HepG2 (cell line): ENCODE results near the gene TMEM63B. TPM values are rescaled to one million over a fixed set of nuclear protein-coding genes. Genes with fewer than 3 reads are reported as not detected.
A peak's percentile ranks its signal among the peaks of the same experiment; 100 is the strongest.

Source experiments
- AGO1 ChIP-seq: fragments of 200-400 bp; formaldehyde crosslinking; IDR thresholded peaks from 2 replicates; pipeline ENCODE4 v1.6.1; 2017; ENCODE audit warnings: mild to moderate bottlenecking, low read depth, low read length, moderate library complexity; ENCODE audit not compliant: poor library complexity, severe bottlenecking
- ELF3 ChIP-seq: IDR thresholded peaks from 2 replicates; pipeline ENCODE4 v1.6.1; 2016; ENCODE audit warnings: missing genetic modification reagents, missing compliant biosample characterization
- GATA4 ChIP-seq: sonication (generic); IDR thresholded peaks from 2 replicates; pipeline ENCODE4 v1.6.1; 2016; ENCODE audit warnings: antibody characterized with exemption, low read depth, borderline replicate concordance
- ISX ChIP-seq: sonication (generic); formaldehyde crosslinking; conservative IDR thresholded peaks from 2 replicates; pipeline ENCODE4 v1.5.0; 2020; ENCODE audit warnings: missing genetic modification reagents
- KDM3A ChIP-seq: IDR thresholded peaks from 2 replicates; pipeline ENCODE4 v1.6.1; 2018; ENCODE audit warnings: low read depth, missing compliant biosample characterization
- KMT2B ChIP-seq: IDR thresholded peaks from 2 replicates; pipeline ENCODE4 v1.6.1; 2016; ENCODE audit warnings: missing genetic modification reagents, missing compliant biosample characterization
- NCOA1 ChIP-seq: sonication (generic); formaldehyde crosslinking; IDR thresholded peaks from 2 replicates; pipeline ENCODE4 v1.9.0; 2021; ENCODE audit warnings: missing genetic modification reagents
- NONO ChIP-seq, 2 experiments: fragments of 450-650 bp in 1 of 2; sonication (generic) in 1 of 2; formaldehyde crosslinking in 1 of 2; IDR thresholded peaks in 1 of 2; conservative IDR thresholded peaks in 1 of 2; 2 replicates each; pipeline versions ENCODE4 v1.6.1 to v1.8.0; 2017 to 2022; ENCODE audit warnings: mild to moderate bottlenecking in 1 of 2, missing genetic modification reagents in 1 of 2, moderate library complexity in 1 of 2
- POLR2A ChIP-seq, 2 experiments: IDR thresholded peaks; 2 replicates each; pipeline ENCODE4 v1.6.1; 2011; ENCODE audit warnings: low read depth in 2 of 2, low read length in 2 of 2, mild to moderate bottlenecking in 1 of 2, moderate library complexity in 1 of 2; ENCODE audit not compliant: insufficient read depth in 1 of 2
- POLR2G ChIP-seq: fragments of 200-400 bp; formaldehyde crosslinking; IDR thresholded peaks from 2 replicates; pipeline ENCODE4 v1.6.1; 2018; ENCODE audit warnings: mild to moderate bottlenecking, low read depth, low read length, moderate library complexity
- RBM39 ChIP-seq: fragments of 200-400 bp; formaldehyde crosslinking; IDR thresholded peaks from one replicate; pipeline ENCODE4 v1.6.1; 2018; ENCODE audit warnings: antibody characterized with exemption, mild to moderate bottlenecking, low read depth, low read length; ENCODE audit not compliant: poor library complexity, severe bottlenecking
- YY1 ChIP-seq: IDR thresholded peaks from 2 replicates; pipeline ENCODE4 v1.6.1; 2011; ENCODE audit warnings: low read length, low read depth, moderate library complexity, mild to moderate bottlenecking; ENCODE audit not compliant: insufficient read depth, insufficient replicate concordance
- ZNF143 ChIP-seq: sonication (generic); formaldehyde crosslinking; IDR thresholded peaks from 2 replicates; pipeline ENCODE4 v1.4.0; 2020; ENCODE audit warnings: missing genetic modification reagents
- ZNF232 ChIP-seq: sonication (generic); formaldehyde crosslinking; IDR thresholded peaks from 2 replicates; pipeline ENCODE4 v1.4.0; 2020; ENCODE audit warnings: missing genetic modification reagents, borderline replicate concordance
- ZNF24 ChIP-seq: fragments of 450-650 bp; IDR thresholded peaks from 2 replicates; pipeline ENCODE4 v1.6.1; 2017; ENCODE audit warnings: antibody characterized with exemption, mild to moderate bottlenecking
- ZNF263 ChIP-seq: sonication (generic); formaldehyde crosslinking; IDR thresholded peaks from 2 replicates; pipeline ENCODE4 v1.4.0; 2020; ENCODE audit warnings: missing genetic modification reagents
- ZNF317 ChIP-seq: sonication (generic); formaldehyde crosslinking; IDR thresholded peaks from 2 replicates; pipeline ENCODE4 v1.5.0; 2020; ENCODE audit warnings: mild to moderate bottlenecking, missing genetic modification reagents
- ZNF574 ChIP-seq: sonication (generic); formaldehyde crosslinking; IDR thresholded peaks from 2 replicates; pipeline ENCODE4 v1.4.0; 2020; ENCODE audit warnings: missing genetic modification reagents
- ZNF691 ChIP-seq: sonication (generic); formaldehyde crosslinking; IDR thresholded peaks from 2 replicates; pipeline ENCODE4 v1.4.0; 2020; ENCODE audit warnings: missing genetic modification reagents, low read depth, mild to moderate bottlenecking, borderline replicate concordance
- ZNF749 ChIP-seq: sonication (generic); formaldehyde crosslinking; IDR thresholded peaks from 2 replicates; pipeline ENCODE4 v1.8.0; 2022; ENCODE audit warnings: mild to moderate bottlenecking, missing genetic modification reagents, moderate library complexity, borderline replicate concordance
- polyA plus RNA-seq, 8 experiments: library from polyadenylated mRNA; depleted of rRNA in 3 of 8; stranded (reverse) in 7 of 8; unstranded in 1 of 8; fragments of >200 nt; fragmentation: Illumina TruSeq in 4 of 8; extraction: Trizol in 4 of 8; gene quantifications; 2 replicates each; pipeline versions ENCODE4 v1.2.1 to v1.2.3, GENCODE V29; 2011 to 2016; ENCODE audit warnings: low read depth in 4 of 8, missing spikeins in 1 of 8, mixed read lengths in 1 of 8; ENCODE audit not compliant: insufficient read depth in 1 of 8
- total RNA-seq, 5 experiments: library from RNA; depleted of rRNA; stranded (reverse); fragments of >200 nt; fragmentation: Illumina TruSeq; extraction: Trizol; gene quantifications; 2 replicates each; pipeline ENCODE4 v1.2.3, GENCODE V29; 2016; ENCODE audit warnings: low read depth in 1 of 5
- TF ChIP-seq, protein P1 (sequence below): IDR thresholded peaks from 2 replicates; pipeline ENCODE4 v1.6.1; 2016; ENCODE audit warnings: mild to moderate bottlenecking
- TF ChIP-seq, protein P2 (sequence below): sonication (generic); formaldehyde crosslinking; IDR thresholded peaks from 2 replicates; pipeline ENCODE4 v1.5.1; 2020; ENCODE audit warnings: missing genetic modification reagents, mild to moderate bottlenecking, borderline replicate concordance

Gene TMEM63B
- total and polyA plus RNA-seq, 2 of the 13 experiments (the other 11 are each of a cell fraction or from before 2014, with no cell fraction given), result 27.4 to 75.8 TPM

- TF ChIP-seq, protein P1, sequence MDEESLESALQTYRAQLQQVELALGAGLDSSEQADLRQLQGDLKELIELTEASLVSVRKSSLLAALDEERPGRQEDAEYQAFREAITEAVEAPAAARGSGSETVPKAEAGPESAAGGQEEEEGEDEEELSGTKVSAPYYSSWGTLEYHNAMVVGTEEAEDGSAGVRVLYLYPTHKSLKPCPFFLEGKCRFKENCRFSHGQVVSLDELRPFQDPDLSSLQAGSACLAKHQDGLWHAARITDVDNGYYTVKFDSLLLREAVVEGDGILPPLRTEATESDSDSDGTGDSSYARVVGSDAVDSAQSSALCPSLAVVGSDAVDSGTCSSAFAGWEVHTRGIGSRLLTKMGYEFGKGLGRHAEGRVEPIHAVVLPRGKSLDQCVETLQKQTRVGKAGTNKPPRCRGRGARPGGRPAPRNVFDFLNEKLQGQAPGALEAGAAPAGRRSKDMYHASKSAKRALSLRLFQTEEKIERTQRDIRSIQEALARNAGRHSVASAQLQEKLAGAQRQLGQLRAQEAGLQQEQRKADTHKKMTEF, result peak; percentile 44; the same call in 1 of the 2 replicates
- TF ChIP-seq GATA4 (peak; percentile 44; the same call in 1 of the 2 replicates), ZNF317 (CRISPR knock-in tag) (peak; percentile 31; the same call in 1 of the 2 replicates), YY1 (peak; percentile 42), KDM3A (CRISPR knock-in tag) (peak; percentile 18; the same call in 1 of the 2 replicates), NONO (IDR thresholded peaks at IDR 0.05) (no peak), NONO (CRISPR knock-in tag; conservative IDR thresholded peaks at IDR 0.05) (0 out of 2 replicates have a peak, but pooled peaks have one; percentile 5), ZNF574 (CRISPR knock-in tag) (peak; percentile 65), ZNF24 (no peak), ZNF232 (peak; percentile 13; the same call in 1 of the 2 replicates), ZNF143 (CRISPR knock-in tag) (0 out of 2 replicates have a peak, but pooled peaks have one; percentile 26), POLR2G (peak; percentile 90), ISX (CRISPR knock-in tag) (no peak), KMT2B (CRISPR knock-in tag) (peak; percentile 61), POLR2A (IDR thresholded peaks at IDR 0.05; ENCODE audit: insufficient read depth in 1 of 2, low read depth in 2 of 2, low read length in 2 of 2) (peak; percentile 77 to 89), RBM39 (peak; percentile 65), ELF3 (CRISPR knock-in tag) (0 out of 2 replicates have a peak, but pooled peaks have one; percentile 15), AGO1 (peak; percentile 15), ZNF263 (CRISPR knock-in tag) (no peak), ZNF749 (peak; percentile 43; the same call in 1 of the 2 replicates), ZNF691 (CRISPR knock-in tag) (peak; percentile 57; the same call in 1 of the 2 replicates), NCOA1 (CRISPR knock-in tag) (no peak)
- TF ChIP-seq, protein P2, sequence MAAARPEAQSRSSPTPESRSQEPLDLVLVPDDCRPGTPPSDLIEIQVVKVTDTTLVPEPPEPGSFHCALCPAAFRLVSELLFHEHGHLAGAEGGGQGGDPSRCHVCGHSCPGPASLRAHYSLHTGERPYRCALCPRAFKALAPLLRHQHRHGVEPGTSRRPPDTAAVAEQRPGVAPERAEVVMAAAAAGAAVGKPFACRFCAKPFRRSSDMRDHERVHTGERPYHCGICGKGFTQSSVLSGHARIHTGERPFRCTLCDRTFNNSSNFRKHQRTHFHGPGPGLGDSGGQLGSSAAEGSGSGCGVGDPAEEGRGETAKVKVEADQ, result no peak; the same call in 1 of the 2 replicates
Observed at GRCh38 chr6:44127186-44128019, at the start of gene TMEM63B, which contains the start of gene MRPL14 (continued).
